HEK293 (cell line): ENCODE results near the gene PSMD13.

Experiments used
- ATF2 ChIP-seq: fragments of 450-650 bp; formaldehyde crosslinking; IDR thresholded peaks from 2 replicates; pipeline ENCODE4 v1.5.1; 2016; ENCODE audit warnings: missing biosample characterization, missing genetic modification characterization, low read depth
- EGR2 ChIP-seq: fragments of 450-650 bp; formaldehyde crosslinking; IDR thresholded peaks from 2 replicates; pipeline ENCODE4 v1.5.1; 2016; ENCODE audit warnings: low read depth, missing biosample characterization, missing genetic modification characterization
- ELK4 ChIP-seq: IDR thresholded peaks from 2 replicates; pipeline ENCODE4 v1.6.1; 2011; ENCODE audit warnings: mild to moderate bottlenecking, low read depth, low read length, borderline replicate concordance
- HOXA7 ChIP-seq: sonication (generic); formaldehyde crosslinking; IDR thresholded peaks from 2 replicates; pipeline ENCODE4 v1.8.1; 2022; ENCODE audit warnings: missing genetic modification reagents, borderline replicate concordance
- KLF1 ChIP-seq: fragments of 450-650 bp; formaldehyde crosslinking; IDR thresholded peaks from 2 replicates; pipeline ENCODE4 v1.5.1; 2016; ENCODE audit warnings: missing biosample characterization, missing genetic modification characterization
- KLF8 ChIP-seq: fragments of 450-650 bp; formaldehyde crosslinking; IDR thresholded peaks from 2 replicates; pipeline ENCODE4 v1.5.1; 2016; ENCODE audit warnings: missing biosample characterization, missing genetic modification characterization
- OSR2 ChIP-seq: fragments of 450-650 bp; formaldehyde crosslinking; IDR thresholded peaks from 2 replicates; pipeline ENCODE4 v1.5.1; 2016; ENCODE audit warnings: missing biosample characterization, missing genetic modification characterization
- PATZ1 ChIP-seq: fragments of 450-650 bp; formaldehyde crosslinking; IDR thresholded peaks from 2 replicates; pipeline ENCODE4 v1.5.1; 2016; ENCODE audit warnings: missing biosample characterization, missing genetic modification characterization
- PBX3 ChIP-seq: sonication (generic); formaldehyde crosslinking; IDR thresholded peaks from 2 replicates; pipeline ENCODE4 v1.8.1; 2022; ENCODE audit warnings: mild to moderate bottlenecking, moderate library complexity, missing genetic modification reagents
- PRDM6 ChIP-seq: fragments of 450-650 bp; formaldehyde crosslinking; IDR thresholded peaks from 2 replicates; pipeline ENCODE4 v1.5.1; 2017; ENCODE audit warnings: missing biosample characterization, missing genetic modification characterization
- REST ChIP-seq: fragments of 450-650 bp; formaldehyde crosslinking; IDR thresholded peaks from 2 replicates; pipeline ENCODE4 v1.5.1; 2016; ENCODE audit warnings: missing biosample characterization, missing genetic modification characterization
- SCRT2 ChIP-seq: fragments of 450-650 bp; formaldehyde crosslinking; IDR thresholded peaks from 2 replicates; pipeline ENCODE4 v1.5.1; 2016; ENCODE audit warnings: missing biosample characterization, missing genetic modification characterization
- SP2 ChIP-seq: fragments of 450-650 bp; formaldehyde crosslinking; IDR thresholded peaks from 2 replicates; pipeline ENCODE4 v1.5.1; 2016; ENCODE audit warnings: missing biosample characterization, missing genetic modification characterization
- TRIM28 ChIP-seq: IDR thresholded peaks from 2 replicates; pipeline ENCODE4 v1.6.1; 2011; ENCODE audit warnings: low read length, control low read depth, borderline replicate concordance
- YY1 ChIP-seq: fragments of 450-650 bp; formaldehyde crosslinking; IDR thresholded peaks from 2 replicates; pipeline ENCODE4 v1.5.1; 2018; ENCODE audit warnings: missing biosample characterization, missing genetic modification characterization
- ZBTB21 ChIP-seq: fragments of 450-650 bp; formaldehyde crosslinking; IDR thresholded peaks from 2 replicates; pipeline ENCODE4 v1.5.1; 2017; ENCODE audit warnings: missing biosample characterization, missing genetic modification characterization
- ZNF112 ChIP-seq: fragments of 450-650 bp; formaldehyde crosslinking; IDR thresholded peaks from 2 replicates; pipeline ENCODE4 v1.5.0; 2017; ENCODE audit warnings: missing biosample characterization, missing genetic modification characterization
- ZNF202 ChIP-seq: fragments of 450-650 bp; formaldehyde crosslinking; IDR thresholded peaks from 2 replicates; pipeline ENCODE4 v1.5.1; 2016; ENCODE audit warnings: missing biosample characterization, missing genetic modification characterization, borderline replicate concordance
- ZNF23 ChIP-seq: fragments of 450-650 bp; formaldehyde crosslinking; IDR thresholded peaks from 2 replicates; pipeline ENCODE4 v1.5.1; 2016; ENCODE audit warnings: missing biosample characterization, missing genetic modification characterization, borderline replicate concordance
- ZNF335 ChIP-seq: fragments of 450-650 bp; formaldehyde crosslinking; conservative IDR thresholded peaks from 2 replicates; pipeline ENCODE4 v1.5.1; 2016; ENCODE audit warnings: missing biosample characterization, missing genetic modification characterization
- ZNF626 ChIP-seq: fragments of 450-650 bp; sonication (Bioruptor Pico); formaldehyde crosslinking; IDR thresholded peaks from 2 replicates; pipeline ENCODE4 v1.5.1; 2018; ENCODE audit warnings: missing biosample characterization, missing genetic modification characterization, inconsistent platforms
- ZNF664 ChIP-seq: fragments of 450-650 bp; formaldehyde crosslinking; IDR thresholded peaks from 2 replicates; pipeline ENCODE4 v1.5.1; 2016; ENCODE audit warnings: missing biosample characterization, missing genetic modification characterization
- ZNF692 ChIP-seq: fragments of 450-650 bp; formaldehyde crosslinking; IDR thresholded peaks from 2 replicates; pipeline ENCODE4 v1.5.1; 2016; ENCODE audit warnings: missing biosample characterization, missing genetic modification characterization
- ZNF777 ChIP-seq: fragments of 450-650 bp; formaldehyde crosslinking; IDR thresholded peaks from 2 replicates; pipeline ENCODE4 v1.5.1; 2017; ENCODE audit warnings: missing biosample characterization, missing genetic modification characterization, borderline replicate concordance
- ZSCAN4 ChIP-seq: fragments of 450-650 bp; formaldehyde crosslinking; IDR thresholded peaks from 2 replicates; pipeline ENCODE4 v1.5.1; 2017; ENCODE audit warnings: missing biosample characterization, missing genetic modification characterization

Gene PSMD13

GRCh38 chr11:207208-207862, 29.4 kb upstream of the PSMD13 start, which contains the start of the genes BET1L and RIC8A (continued):
- TF ChIP-seq ELK4 (peak; percentile 75; the same call in 1 of the 2 replicates), KLF1 (peak; percentile 26; the same call in 1 of the 2 replicates), OSR2 (tag by site-specific recombination) (0 out of 2 replicates have a peak, but pooled peaks have one; percentile 14), EGR2 (peak; percentile 23; the same call in 1 of the 2 replicates), ATF2 (tag by site-specific recombination) (no peak), ZNF664 (tag by site-specific recombination) (no peak), PATZ1 (tag by site-specific recombination) (peak; percentile 71), KLF8 (tag by site-specific recombination) (peak; percentile 66), REST (tag by site-specific recombination) (peak; percentile 78), SP2 (tag by site-specific recombination) (peak; percentile 95), TRIM28 (peak; percentile 14; the same call in 1 of the 2 replicates), SCRT2 (tag by site-specific recombination) (peak; percentile 33; the same call in 1 of the 2 replicates), PBX3 (CRISPR knock-in tag) (peak; percentile 76; the same call in 1 of the 2 replicates), PRDM6 (no peak), ZNF335 (peak; percentile 6), ZNF202 (tag by site-specific recombination) (no peak), ZNF23 (tag by site-specific recombination) (no peak), ZNF112 (no peak), ZNF777 (tag by site-specific recombination) (no peak), ZNF626 (no peak), YY1 (tag by site-specific recombination) (peak; percentile 50; the same call in 1 of the 2 replicates), ZSCAN4 (tag by site-specific recombination) (no peak), HOXA7 (no peak), ZBTB21 (0 out of 2 replicates have a peak, but pooled peaks have one; percentile 12), ZNF692 (tag by site-specific recombination) (0 out of 2 replicates have a peak, but pooled peaks have one; percentile 26)
